Left ventricle myocardium inferior (tissue), 1 donor: ENCODE measurements around the gene STAC2. TPM values are rescaled to one million over a fixed set of nuclear protein-coding genes. Genes with fewer than 3 reads are reported as not detected.

Experiments
- DNase-seq: peaks from one replicate; pipeline ENCODE4 v3.0.0-alpha.2; 2020
- H3K27ac ChIP-seq: fragments of 200-600 bp; replicated peaks from 2 replicates; pipeline ENCODE4 v1.8.0; 2021
- H3K27me3 ChIP-seq: fragments of 200-600 bp; 2 replicates; pipeline ENCODE4 v1.8.0; 2021; ENCODE audit warnings: low read depth
- H3K36me3 ChIP-seq: fragments of 200-600 bp; 2 replicates; pipeline ENCODE4 v1.8.0; 2021
- H3K4me1 ChIP-seq: fragments of 200-600 bp; 2 replicates; pipeline ENCODE4 v1.8.0; 2021
- H3K4me3 ChIP-seq: fragments of 200-600 bp; 2 replicates; pipeline ENCODE4 v1.8.0; 2021; ENCODE audit warnings: mild to moderate bottlenecking, moderate library complexity
- H3K9me3 ChIP-seq: fragments of 200-600 bp; replicated peaks from 2 replicates; pipeline ENCODE4 v1.8.0; 2021
- CTCF ChIP-seq: fragments of 200-600 bp; IDR thresholded peaks from 2 replicates; pipeline ENCODE4 v1.8.0; 2021; ENCODE audit warnings: antibody characterized with exemption, mild to moderate bottlenecking, borderline replicate concordance
- intact Hi-C: fragments of 100-400 bp; cut with micrococcal nuclease; formaldehyde crosslinking; loops from one replicate; pipeline ENCODE4 v1.11.0; 2022
- total RNA-seq: library from RNA; stranded (reverse); fragmentation: NEBNext Ultra II Directional; extraction: Animal tissue kit (Norgen Biotek cat#: 25700); gene quantifications from one replicate; pipeline ENCODE4 v1.2.1, GENCODE V29; 2021
- donor health status: DM: no; HTN: yes; CAD: no; lungs with severe emphysema.

Gene STAC2
- total RNA-seq, 1 donor from 2014 or later = 0.36 TPM

- H3K4me1 ChIP-seq = peaks cover 14% of the 10 kb centered on the region
- no peak for DNase-seq
- TF ChIP-seq CTCF = no peak
- no peak overlapping the region for H3K27ac ChIP-seq
- H3K9me3 ChIP-seq = no peaks in the 10 kb centered on the region
- intact Hi-C loops = no loop called here
- peaks cover 95% of the 10 kb centered on the region for H3K27me3 ChIP-seq
- no peaks in the 10 kb centered on the region for H3K36me3 ChIP-seq
- H3K4me3 ChIP-seq = no peak overlapping the region
These were observed 5.4 kb upstream of the STAC2 start for GRCh38 chr17:39231091-39231561.

- H3K4me1 ChIP-seq = peaks cover 22% of the 10 kb centered on the region
- no peak for TF ChIP-seq CTCF
- intact Hi-C loops = no loop called here
- H3K27me3 ChIP-seq = peaks cover 97% of the 10 kb centered on the region
- H3K4me3 ChIP-seq = no peak overlapping the region
- DNase-seq = no peak
- no peak overlapping the region for H3K27ac ChIP-seq
- H3K9me3 ChIP-seq = no peaks in the 10 kb centered on the region
- H3K36me3 ChIP-seq = no peaks in the 10 kb centered on the region
These were observed 4.6 kb upstream of the STAC2 start for GRCh38 chr17:39230361-39230760.

- intact Hi-C loops = no loop called here
- Histone ChIP-seq H3K4me3 (no peak overlapping the region), H3K36me3 (no peaks in the 10 kb centered on the region), H3K4me1 (peaks cover 31% of the 10 kb centered on the region), H3K9me3 (no peaks in the 10 kb centered on the region), H3K27ac (no peak overlapping the region), H3K27me3 (peaks cover 98% of the 10 kb centered on the region)
- no peak for TF ChIP-seq CTCF
- DNase-seq = no peak
These were observed 3.6 kb upstream of the STAC2 start for GRCh38 chr17:39229274-39229913.

GRCh38 chr17:39227364-39227919 lies 1.7 kb upstream of the STAC2 start:
- H3K9me3 ChIP-seq = no peaks in the 10 kb centered on the region
- no peak overlapping the region for H3K27ac ChIP-seq
- intact Hi-C loops = no loop called here

GRCh38 chr17:39225959-39226683 lies 376 bp upstream of the STAC2 start:
- Histone ChIP-seq H3K36me3 (no peaks in the 10 kb centered on the region), H3K27me3 (peaks cover 67% of the 10 kb centered on the region), H3K27ac (no peak overlapping the region), H3K4me3 (peak overlapping the region; percentile 66), H3K4me1 (peaks cover 21% of the 10 kb centered on the region), H3K9me3 (no peaks in the 10 kb centered on the region)
- intact Hi-C loops = no loop called here
- peak; percentile 74 for DNase-seq
- TF ChIP-seq CTCF = no peak

More at GRCh38 chr17:39227364-39227919, 1.7 kb upstream of the STAC2 start:
- Histone ChIP-seq H3K4me1 (peaks cover 31% of the 10 kb centered on the region), H3K36me3 (no peaks in the 10 kb centered on the region), H3K27me3 (peaks cover 80% of the 10 kb centered on the region), H3K4me3 (no peak overlapping the region)
- no peak for TF ChIP-seq CTCF
- DNase-seq = no peak
